AG04450 (cell line): ENCODE measurements around the gene PTPRE. TPM values are rescaled to one million over a fixed set of nuclear protein-coding genes. Genes with fewer than 3 reads are reported as not detected.

Experiments used
- CTCF ChIA-PET: fragments of 300-600, 350-600 bp; formaldehyde crosslinking; extraction: SDS; loops from one replicate; lab custom pipeline; 2022; ENCODE audit warnings: antibody characterized with exemption, inconsistent platforms; lab: Charles Lee
- POLR2A ChIA-PET: fragments of 350-600 bp; formaldehyde crosslinking; extraction: SDS; loops from one replicate; lab custom pipeline; 2021; ENCODE audit warnings: antibody characterized with exemption, inconsistent platforms; lab: Yijun Ruan, JAX
- DNase-seq: peaks from one replicate; pipeline ENCODE4 v3.0.0-alpha.2; 2011; ENCODE audit warnings: low read depth, low spot score
- H3K27ac ChIP-seq: one replicate; pipeline ENCODE4 v1.5.1; 2012; ENCODE audit warnings: low read depth, low read length, control low read depth
- H3K27me3 ChIP-seq: one replicate; pipeline ENCODE4 v1.6.0; 2012; ENCODE audit warnings: low read length; ENCODE audit not compliant: control insufficient read depth, insufficient read depth
- H3K4me3 ChIP-seq: 2 replicates; pipeline ENCODE4 v1.5.1; 2011; ENCODE audit warnings: mild to moderate bottlenecking, low read depth, low read length, control low read depth
- H3K9me3 ChIP-seq: 2 replicates; pipeline ENCODE4 v1.5.1; 2012; ENCODE audit warnings: low read length; ENCODE audit not compliant: control insufficient read depth, insufficient read depth
- CTCF ChIP-seq: IDR thresholded peaks from 2 replicates; pipeline ENCODE4 v1.5.1; 2011; ENCODE audit warnings: low read depth, low read length, control low read depth, inconsistent platforms
- polyA plus RNA-seq: library from polyadenylated mRNA; depleted of rRNA; stranded (reverse); fragments of >200 nt; gene quantifications from 2 replicates; pipeline ENCODE4 v1.2.3, GENCODE V29; 2011

The PTPRE gene
- polyA plus RNA-seq, 1 experiment: 0.38 TPM

DNA sequence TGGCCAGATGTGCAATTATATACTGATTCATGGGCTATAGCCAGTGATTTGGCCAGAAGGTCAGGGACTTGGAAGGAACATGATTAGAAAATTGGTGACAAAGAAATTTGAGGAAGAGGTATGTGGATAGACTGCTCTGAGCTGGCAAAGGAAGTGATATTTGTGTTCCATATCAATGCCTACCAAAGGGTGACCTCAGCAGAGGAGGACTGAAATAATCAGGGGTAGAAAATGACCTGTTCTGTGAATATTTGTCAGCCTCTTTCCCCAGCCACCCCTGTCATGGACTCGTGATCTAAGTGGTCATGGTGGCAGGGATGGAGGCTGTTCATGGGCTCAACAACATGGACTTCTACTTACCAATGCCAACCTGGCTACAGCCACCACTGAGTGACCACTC, 47.0 kb downstream of the PTPRE start:
- no peak for TF ChIP-seq CTCF
- Histone ChIP-seq H3K27ac (no peak overlapping the region), H3K27me3 (no peaks in the 10 kb centered on the region), H3K4me3 (no peak overlapping the region), H3K9me3 (no peaks in the 10 kb centered on the region; the same call in 1 of the 2 replicates)
- CTCF ChIA-PET: no interaction called here
- DNase-seq: no peak
- POLR2A ChIA-PET: no interaction called here

DNA sequence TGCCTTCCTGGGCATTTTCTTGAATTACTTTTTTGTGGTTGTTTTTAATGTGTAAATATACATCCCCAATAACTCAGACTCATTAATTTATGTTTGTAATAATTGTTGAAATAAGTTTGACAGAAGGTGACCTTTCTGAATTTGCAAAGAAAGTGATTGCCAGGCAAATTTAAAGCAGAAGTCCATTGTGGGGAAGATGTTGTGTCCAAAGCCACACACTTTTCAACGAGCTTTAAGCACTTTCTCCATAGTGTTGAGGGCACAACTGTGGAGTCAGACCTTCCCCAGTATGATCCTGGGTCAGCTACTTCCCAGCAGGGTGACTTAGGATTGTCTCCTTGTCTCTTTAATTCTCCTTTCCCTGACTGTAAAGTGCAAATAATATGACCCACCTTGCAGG, 52.5 kb downstream of the PTPRE start:
- Histone ChIP-seq H3K27me3 (no peaks in the 10 kb centered on the region), H3K9me3 (peaks cover 24% of the 10 kb centered on the region), H3K4me3 (no peak overlapping the region), H3K27ac (no peak overlapping the region)
- CTCF ChIA-PET: no interaction called here
- POLR2A ChIA-PET: no interaction called here
- no peak for TF ChIP-seq CTCF
- DNase-seq: no peak

DNA sequence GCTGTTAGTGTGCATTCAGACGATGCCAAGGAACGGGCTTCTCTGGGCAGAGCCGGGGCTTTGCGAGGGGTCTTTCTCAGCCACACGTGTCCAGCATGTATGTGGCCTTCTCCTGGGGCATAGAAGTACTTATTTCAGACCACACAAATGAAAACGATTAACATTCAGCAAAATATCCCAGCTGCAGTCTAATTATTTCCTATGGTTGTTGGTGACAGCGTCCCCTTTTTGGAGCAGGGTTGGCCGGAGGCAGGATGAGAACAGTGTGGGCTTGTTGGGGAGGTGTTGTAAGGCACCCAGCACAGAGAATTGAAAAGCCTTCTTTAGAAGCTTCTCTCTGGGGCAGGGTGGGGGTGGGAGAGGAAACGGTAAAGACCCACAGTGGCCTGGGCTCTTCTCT, 54.2 kb downstream of the PTPRE start:
- TF ChIP-seq CTCF: no peak
- ChIA-PET CTCF (interaction anchor here (1.0 kb wide), 1 partner anchor 50 kb away, joined by 3 read pairs; no protein-coding TSS in a partner anchor), POLR2A (no interaction called here)
- Histone ChIP-seq H3K4me3 (no peak overlapping the region), H3K27ac (no peak overlapping the region), H3K9me3 (peaks cover 24% of the 10 kb centered on the region), H3K27me3 (no peaks in the 10 kb centered on the region)
- DNase-seq: no peak

DNA sequence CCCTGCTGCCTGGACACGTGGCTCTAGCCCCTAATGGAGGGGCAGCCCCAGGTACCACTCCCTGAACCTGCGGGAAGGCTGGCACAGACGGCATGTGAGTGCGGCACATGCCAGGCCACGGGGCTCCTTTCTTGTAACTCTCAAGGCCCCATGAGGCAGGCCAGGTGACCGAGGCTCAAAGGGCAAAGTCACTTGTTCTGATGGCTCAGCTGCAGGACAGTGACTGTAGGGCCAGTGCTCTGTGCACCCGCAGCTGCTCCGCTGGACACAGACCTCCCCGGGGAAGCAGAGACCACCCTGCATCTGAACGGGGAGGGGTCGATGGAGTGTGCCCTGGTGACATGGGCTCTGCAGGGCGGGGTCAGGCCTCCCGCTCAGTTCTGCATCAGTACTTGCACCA, 55.3 kb downstream of the PTPRE start:
- no peak overlapping the region for H3K4me3 ChIP-seq
- ChIA-PET POLR2A (no interaction called here), CTCF (no interaction called here)
- no peaks in the 10 kb centered on the region for H3K27me3 ChIP-seq
- peaks cover 24% of the 10 kb centered on the region for H3K9me3 ChIP-seq
- no peak for DNase-seq
- TF ChIP-seq CTCF: no peak
- no peak overlapping the region for H3K27ac ChIP-seq

DNA sequence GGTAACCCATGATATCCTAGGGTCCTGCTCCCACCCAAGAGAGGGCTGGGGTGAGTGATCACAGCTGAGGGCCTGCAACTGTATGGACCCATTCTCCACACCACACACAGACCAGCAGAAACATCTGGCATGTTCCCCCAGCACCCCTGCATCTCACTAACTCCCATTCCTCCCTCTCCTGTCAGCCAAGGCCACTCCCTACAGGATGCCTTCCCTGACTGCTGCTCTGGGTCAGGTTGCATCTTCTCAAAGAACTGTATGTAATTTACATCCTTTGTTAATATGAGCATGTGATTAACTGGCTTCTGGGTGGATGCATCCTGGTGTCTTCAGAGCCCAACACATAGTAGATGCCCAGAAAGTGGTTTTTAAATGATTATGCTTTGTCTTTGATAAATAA, 56.2 kb downstream of the PTPRE start:
- POLR2A ChIA-PET: no interaction called here
- TF ChIP-seq CTCF: no peak

More for the DNA sequence above, 56.2 kb downstream of the PTPRE start:
- H3K9me3 ChIP-seq: peaks cover 24% of the 10 kb centered on the region
- H3K27ac ChIP-seq: no peak overlapping the region
- CTCF ChIA-PET: no interaction called here
- no peak overlapping the region for H3K4me3 ChIP-seq
- no peak for DNase-seq
- no peaks in the 10 kb centered on the region for H3K27me3 ChIP-seq
